ENCODE data around the gene MGAT5. TPM values are rescaled to one million over a fixed set of nuclear protein-coding genes. Genes with fewer than 3 reads are reported as not detected.

MGAT5 gene
- total RNA-seq, 3 donors from 2014 or later (not counting 1 experiment from before 2014, with no cell fraction given), result 39.7 to 58.2 (median 57.0) TPM

GRCh38 chr2:134248913-134249312 is 5.0 kb upstream of the MGAT5 start:
- DNase-seq, result no peak
- Mint-ChIP-seq H3K36me3 (no peaks in the 10 kb centered on the region), H3K27me3 (ENCODE audit: low read depth in 2 of 2) (peaks cover 4 to 11% of the 10 kb centered on the region in 2 donors), H3K4me3 (no peak overlapping the region), H3K9me3 (no peaks in the 10 kb centered on the region), H3K4me1 (peaks cover 64 to 78% of the 10 kb centered on the region in 2 donors), H3K27ac (no peak overlapping the region)
- TF ChIP-seq CTCF (IDR thresholded peaks at IDR 0.05), result no peak
- H3K27ac ChIP-seq (ENCODE audit: low read length), result no peak overlapping the region
- no peaks in the 10 kb centered on the region for H3K9me3 ChIP-seq (ENCODE audit: control insufficient read depth, insufficient read depth, low read length)
- no peak for ATAC-seq
- no peaks in the 10 kb centered on the region for H3K36me3 ChIP-seq (ENCODE audit: control insufficient read depth, insufficient read depth, low read length)
- peaks cover 66% of the 10 kb centered on the region for H3K4me1 ChIP-seq (ENCODE audit: control insufficient read depth, insufficient read depth, low read length)
- intact Hi-C loops (cut with micrococcal nuclease), result loop anchor here (5.0 to 10.0 kb wide), 3 partner anchors 38 to 364 kb away; no protein-coding TSS in a partner anchor
- H3K27me3 ChIP-seq (ENCODE audit: control insufficient read depth, insufficient read depth, low read length), result no peaks in the 10 kb centered on the region
- no peak overlapping the region for H3K4me3 ChIP-seq (ENCODE audit: low read length)
- WGBS (ENCODE audit: insufficient coverage), result 97% methylated on average over 2 of the region's 2 CpGs

GRCh38 chr2:134249755-134250154 is 4.1 kb upstream of the MGAT5 start:
- peaks cover 64% of the 10 kb centered on the region for H3K4me1 ChIP-seq (ENCODE audit: control insufficient read depth, insufficient read depth, low read length)
- Mint-ChIP-seq H3K4me1 (peaks cover 56 to 72% of the 10 kb centered on the region in 2 donors), H3K27ac (no peak overlapping the region), H3K27me3 (ENCODE audit: low read depth in 2 of 2) (peaks cover 7 to 12% of the 10 kb centered on the region in 2 donors), H3K9me3 (no peaks in the 10 kb centered on the region), H3K36me3 (no peaks in the 10 kb centered on the region), H3K4me3 (no peak overlapping the region)
- H3K36me3 ChIP-seq (ENCODE audit: control insufficient read depth, insufficient read depth, low read length), result peaks cover 3% of the 10 kb centered on the region
- H3K4me3 ChIP-seq (ENCODE audit: low read length), result no peak overlapping the region
- intact Hi-C loops (cut with micrococcal nuclease), result loop anchor here (5.0 to 10.0 kb wide), 4 partner anchors 32 to 365 kb away; no protein-coding TSS in a partner anchor
- DNase-seq (no peak), ATAC-seq (no peak)
- no peaks in the 10 kb centered on the region for H3K9me3 ChIP-seq (ENCODE audit: control insufficient read depth, insufficient read depth, low read length)
- no peak for TF ChIP-seq CTCF (IDR thresholded peaks at IDR 0.05)
- H3K27ac ChIP-seq (ENCODE audit: low read length), result no peak overlapping the region
- H3K27me3 ChIP-seq (ENCODE audit: control insufficient read depth, insufficient read depth, low read length), result no peaks in the 10 kb centered on the region
- WGBS (ENCODE audit: insufficient coverage), result 60% methylated on average over 1 of the region's 2 CpGs

GRCh38 chr2:134250840-134251461 is 2.9 kb upstream of the MGAT5 start:
- Mint-ChIP-seq H3K4me3 (no peak overlapping the region), H3K36me3 (no peaks in the 10 kb centered on the region), H3K27ac (no peak overlapping the region), H3K4me1 (peaks cover 45 to 68% of the 10 kb centered on the region in 2 donors), H3K9me3 (no peaks in the 10 kb centered on the region), H3K27me3 (ENCODE audit: low read depth in 2 of 2) (peaks cover 7 to 15% of the 10 kb centered on the region in 2 donors)
- Histone ChIP-seq H3K4me3 (ENCODE audit: low read length) (no peak overlapping the region), H3K36me3 (ENCODE audit: control insufficient read depth, insufficient read depth, low read length) (peaks cover 5% of the 10 kb centered on the region), H3K9me3 (ENCODE audit: control insufficient read depth, insufficient read depth, low read length) (no peaks in the 10 kb centered on the region), H3K4me1 (ENCODE audit: control insufficient read depth, insufficient read depth, low read length) (peaks cover 52% of the 10 kb centered on the region), H3K27me3 (ENCODE audit: control insufficient read depth, insufficient read depth, low read length) (no peaks in the 10 kb centered on the region), H3K27ac (ENCODE audit: low read length) (no peak overlapping the region)
- ATAC-seq, result no peak
- intact Hi-C loops (cut with micrococcal nuclease), result loop anchor here (5.0 kb wide), 1 partner anchor 34 kb away; no protein-coding TSS in a partner anchor
- WGBS (ENCODE audit: insufficient coverage), result 74% methylated on average over 8 of the region's 8 CpGs
- TF ChIP-seq CTCF (IDR thresholded peaks at IDR 0.05), result no peak
- no peak for DNase-seq
